Activated CD8-positive, alpha-beta memory T cell treated with anti-CD3 and anti-CD28 coated beads, Interleukin-2, amount 10 ng/mL, durations not matched to agents 7 days and 5 days (primary cell): ENCODE results near the gene HUS1B. TPM values are rescaled to one million over a fixed set of nuclear protein-coding genes. Genes with fewer than 3 reads are reported as not detected.

Source experiments
- ATAC-seq: fragments of 150-1000 bp; cut with Tn5 transposase; one replicate; pipeline ENCODE4 v1.10.0; 2021; ENCODE audit warnings: moderate library complexity
- CTCF ChIA-PET: fragments of 350-600 bp; sonication (Branson Sonifier 250); formaldehyde crosslinking; loops from one replicate; lab custom pipeline; 2021; ENCODE audit warnings: antibody characterized with exemption; lab: Charles Lee
- DNase-seq: peaks from one replicate; pipeline ENCODE4 v3.0.0-alpha.2; 2020
- H3K27ac Mint-ChIP-seq: one replicate; pipeline ENCODE4 v1.8.0; 2021; ENCODE audit warnings: mild to moderate bottlenecking, mixed read lengths
- H3K27me3 Mint-ChIP-seq: one replicate; pipeline ENCODE4 v1.8.0; 2021; ENCODE audit warnings: mixed read lengths
- H3K36me3 Mint-ChIP-seq: one replicate; pipeline ENCODE4 v1.8.0; 2021; ENCODE audit warnings: mild to moderate bottlenecking, mixed read lengths
- H3K4me1 Mint-ChIP-seq: one replicate; pipeline ENCODE4 v1.8.0; 2021; ENCODE audit warnings: mixed read lengths
- H3K4me3 Mint-ChIP-seq: one replicate; pipeline ENCODE4 v1.8.0; 2021; ENCODE audit warnings: mild to moderate bottlenecking, moderate library complexity, mixed read lengths
- H3K9me3 Mint-ChIP-seq: one replicate; pipeline ENCODE4 v1.8.0; 2022; ENCODE audit warnings: low read depth, mixed read lengths
- total RNA-seq, 2 experiments: library from RNA; stranded (reverse); gene quantifications; one replicate each; pipeline ENCODE4 v1.2.3, GENCODE V29; 2021

The HUS1B gene
- total RNA-seq, 2 experiments from 2014 or later: 1.2 to 1.9 TPM

GRCh38 chr6:635233-635632 is 21.7 kb downstream of the HUS1B start:
- peaks cover 11% of the 10 kb centered on the region for H3K4me1 Mint-ChIP-seq
- H3K9me3 Mint-ChIP-seq: no peaks in the 10 kb centered on the region
- no peak for ATAC-seq
- no peak overlapping the region for H3K27ac Mint-ChIP-seq
- peaks cover 35% of the 10 kb centered on the region for H3K36me3 Mint-ChIP-seq
- no peak for DNase-seq
- no peak overlapping the region for H3K4me3 Mint-ChIP-seq
- CTCF ChIA-PET: no interaction called here
- H3K27me3 Mint-ChIP-seq: no peaks in the 10 kb centered on the region

- Mint-ChIP-seq H3K4me3 (no peak overlapping the region), H3K27me3 (no peaks in the 10 kb centered on the region), H3K27ac (no peak overlapping the region), H3K4me1 (peaks cover 16% of the 10 kb centered on the region), H3K36me3 (peaks cover 32% of the 10 kb centered on the region), H3K9me3 (no peaks in the 10 kb centered on the region)
- CTCF ChIA-PET: no interaction called here
- no peak for ATAC-seq
- no peak for DNase-seq
Observed at GRCh38 chr6:633611-634010, 23.3 kb downstream of the HUS1B start.

GRCh38 chr6:628766-629165 is 28.1 kb downstream of the HUS1B start:
- Mint-ChIP-seq H3K36me3 (peaks cover 16% of the 10 kb centered on the region), H3K27ac (no peak overlapping the region), H3K27me3 (no peaks in the 10 kb centered on the region), H3K4me1 (peaks cover 13% of the 10 kb centered on the region), H3K9me3 (no peaks in the 10 kb centered on the region), H3K4me3 (no peak overlapping the region)
- no peak for ATAC-seq
- no peak for DNase-seq
- CTCF ChIA-PET: interaction anchor here (0.5 to 1.5 kb wide), 2 partner anchors 65 to 93 kb away, joined by 3 to 5 read pairs; no protein-coding TSS in a partner anchor

- no peak overlapping the region for H3K4me3 Mint-ChIP-seq
- CTCF ChIA-PET: no interaction called here
- H3K27me3 Mint-ChIP-seq: no peaks in the 10 kb centered on the region
- ATAC-seq (no peak), DNase-seq (no peak)
- H3K36me3 Mint-ChIP-seq: peaks cover 4% of the 10 kb centered on the region
- H3K27ac Mint-ChIP-seq: no peak overlapping the region
- H3K4me1 Mint-ChIP-seq: peaks cover 10% of the 10 kb centered on the region
- H3K9me3 Mint-ChIP-seq: no peaks in the 10 kb centered on the region
Observed at GRCh38 chr6:626236-626635, 30.7 kb downstream of the HUS1B start.

- H3K9me3 Mint-ChIP-seq: no peaks in the 10 kb centered on the region
- no peak for ATAC-seq
- H3K4me1 Mint-ChIP-seq: peaks cover 10% of the 10 kb centered on the region
- H3K27ac Mint-ChIP-seq: no peak overlapping the region
- no peak for DNase-seq
- H3K27me3 Mint-ChIP-seq: no peaks in the 10 kb centered on the region
- H3K36me3 Mint-ChIP-seq: peaks cover 4% of the 10 kb centered on the region
- CTCF ChIA-PET: interaction anchor here (1.5 kb wide), 1 partner anchor 11 kb away, joined by 4 read pairs; no protein-coding TSS in a partner anchor
- no peak overlapping the region for H3K4me3 Mint-ChIP-seq
Observed at GRCh38 chr6:624979-625378, 31.9 kb downstream of the HUS1B start.

GRCh38 chr6:622462-622861 is 34.4 kb downstream of the HUS1B start:
- CTCF ChIA-PET: no interaction called here
- Mint-ChIP-seq H3K4me3 (no peak overlapping the region), H3K9me3 (no peaks in the 10 kb centered on the region), H3K27me3 (no peaks in the 10 kb centered on the region), H3K4me1 (no peaks in the 10 kb centered on the region), H3K36me3 (peaks cover 4% of the 10 kb centered on the region), H3K27ac (no peak overlapping the region)
- ATAC-seq (no peak), DNase-seq (no peak)

- no peak for DNase-seq
- Mint-ChIP-seq H3K27me3 (no peaks in the 10 kb centered on the region), H3K27ac (no peak overlapping the region), H3K4me1 (no peaks in the 10 kb centered on the region), H3K9me3 (no peaks in the 10 kb centered on the region), H3K36me3 (peaks cover 8% of the 10 kb centered on the region), H3K4me3 (no peak overlapping the region)
- CTCF ChIA-PET: interaction anchor here (1.0 kb wide), 1 partner anchor 29 kb away, joined by 3 read pairs; no protein-coding TSS in a partner anchor
- no peak for ATAC-seq
Observed at GRCh38 chr6:621931-622330, 35.0 kb downstream of the HUS1B start.

GRCh38 chr6:620950-621349 is 36.0 kb downstream of the HUS1B start:
- Mint-ChIP-seq H3K36me3 (peaks cover 9% of the 10 kb centered on the region), H3K4me1 (no peaks in the 10 kb centered on the region), H3K9me3 (no peaks in the 10 kb centered on the region), H3K4me3 (no peak overlapping the region), H3K27me3 (no peaks in the 10 kb centered on the region), H3K27ac (no peak overlapping the region)
- no peak for DNase-seq
- CTCF ChIA-PET: interaction anchor here (1.0 kb wide), 1 partner anchor 28 kb away, joined by 3 read pairs; no protein-coding TSS in a partner anchor
- no peak for ATAC-seq

- CTCF ChIA-PET: no interaction called here
- Mint-ChIP-seq H3K27ac (no peak overlapping the region), H3K4me3 (no peak overlapping the region), H3K4me1 (no peaks in the 10 kb centered on the region), H3K36me3 (peaks cover 13% of the 10 kb centered on the region), H3K9me3 (no peaks in the 10 kb centered on the region), H3K27me3 (no peaks in the 10 kb centered on the region)
- no peak for DNase-seq
- no peak for ATAC-seq
Observed at GRCh38 chr6:620166-620565, 36.7 kb downstream of the HUS1B start.

- ATAC-seq: no peak
- DNase-seq: no peak
- Mint-ChIP-seq H3K27ac (no peak overlapping the region), H3K36me3 (peaks cover 19% of the 10 kb centered on the region), H3K27me3 (no peaks in the 10 kb centered on the region), H3K4me1 (no peaks in the 10 kb centered on the region), H3K9me3 (no peaks in the 10 kb centered on the region), H3K4me3 (no peak overlapping the region)
- CTCF ChIA-PET: interaction anchor here (1.0 kb wide), 1 partner anchor 25 kb away, joined by 4 read pairs; no protein-coding TSS in a partner anchor
Observed at GRCh38 chr6:617456-618100, 39.3 kb downstream of the HUS1B start.

- CTCF ChIA-PET: interaction anchor here (1.6 kb wide), 1 partner anchor 21 kb away, joined by 4 read pairs; no protein-coding TSS in a partner anchor
- no peaks in the 10 kb centered on the region for H3K9me3 Mint-ChIP-seq
- peaks cover 13% of the 10 kb centered on the region for H3K4me1 Mint-ChIP-seq
- no peak for DNase-seq
- no peaks in the 10 kb centered on the region for H3K27me3 Mint-ChIP-seq
- no peak for ATAC-seq
- peaks cover 22% of the 10 kb centered on the region for H3K36me3 Mint-ChIP-seq
- H3K27ac Mint-ChIP-seq: no peak overlapping the region
- no peak overlapping the region for H3K4me3 Mint-ChIP-seq
Observed at GRCh38 chr6:613981-614380, 42.9 kb downstream of the HUS1B start.

- H3K36me3 Mint-ChIP-seq: peaks cover 22% of the 10 kb centered on the region
- CTCF ChIA-PET: no interaction called here
- H3K27ac Mint-ChIP-seq: no peak overlapping the region
- no peaks in the 10 kb centered on the region for H3K27me3 Mint-ChIP-seq
- DNase-seq (no peak), ATAC-seq (no peak)
- no peaks in the 10 kb centered on the region for H3K9me3 Mint-ChIP-seq
- no peak overlapping the region for H3K4me3 Mint-ChIP-seq
- peaks cover 13% of the 10 kb centered on the region for H3K4me1 Mint-ChIP-seq
Observed at GRCh38 chr6:611928-612327, 45.0 kb downstream of the HUS1B start.

GRCh38 chr6:610882-611281 is 46.0 kb downstream of the HUS1B start:
- Mint-ChIP-seq H3K4me1 (peaks cover 13% of the 10 kb centered on the region), H3K4me3 (no peak overlapping the region), H3K27ac (no peak overlapping the region), H3K27me3 (no peaks in the 10 kb centered on the region), H3K9me3 (no peaks in the 10 kb centered on the region), H3K36me3 (peaks cover 26% of the 10 kb centered on the region)
- DNase-seq: no peak
- CTCF ChIA-PET: no interaction called here
- peak; percentile 30 for ATAC-seq

- no peak for ATAC-seq
- H3K36me3 Mint-ChIP-seq: peaks cover 22% of the 10 kb centered on the region
- no peak overlapping the region for H3K4me3 Mint-ChIP-seq
- no peaks in the 10 kb centered on the region for H3K27me3 Mint-ChIP-seq
- CTCF ChIA-PET: no interaction called here
- H3K27ac Mint-ChIP-seq: no peak overlapping the region
- DNase-seq: no peak
- H3K9me3 Mint-ChIP-seq: no peaks in the 10 kb centered on the region
- H3K4me1 Mint-ChIP-seq: peaks cover 13% of the 10 kb centered on the region
Observed at GRCh38 chr6:609905-610304, 47.0 kb downstream of the HUS1B start.
